GM18867 (cell line): ENCODE measurements around the gene FN3K.
A peak's percentile ranks its signal among the peaks of the same experiment; 100 is the strongest.
"Not testable (repeated sequence)": the region's sequence is repeated elsewhere in the genome, so short reads cannot be mapped to it uniquely, and the experiment has no call there.

Source experiments
- ATAC-seq: cut with Tn5 transposase; IDR thresholded peaks from one replicate; pipeline ENCODE4 v1.9.1; 2021; ENCODE audit warnings: mild to moderate bottlenecking, moderate library complexity; ENCODE audit not compliant: unreplicated experiment

Gene FN3K

DNA sequence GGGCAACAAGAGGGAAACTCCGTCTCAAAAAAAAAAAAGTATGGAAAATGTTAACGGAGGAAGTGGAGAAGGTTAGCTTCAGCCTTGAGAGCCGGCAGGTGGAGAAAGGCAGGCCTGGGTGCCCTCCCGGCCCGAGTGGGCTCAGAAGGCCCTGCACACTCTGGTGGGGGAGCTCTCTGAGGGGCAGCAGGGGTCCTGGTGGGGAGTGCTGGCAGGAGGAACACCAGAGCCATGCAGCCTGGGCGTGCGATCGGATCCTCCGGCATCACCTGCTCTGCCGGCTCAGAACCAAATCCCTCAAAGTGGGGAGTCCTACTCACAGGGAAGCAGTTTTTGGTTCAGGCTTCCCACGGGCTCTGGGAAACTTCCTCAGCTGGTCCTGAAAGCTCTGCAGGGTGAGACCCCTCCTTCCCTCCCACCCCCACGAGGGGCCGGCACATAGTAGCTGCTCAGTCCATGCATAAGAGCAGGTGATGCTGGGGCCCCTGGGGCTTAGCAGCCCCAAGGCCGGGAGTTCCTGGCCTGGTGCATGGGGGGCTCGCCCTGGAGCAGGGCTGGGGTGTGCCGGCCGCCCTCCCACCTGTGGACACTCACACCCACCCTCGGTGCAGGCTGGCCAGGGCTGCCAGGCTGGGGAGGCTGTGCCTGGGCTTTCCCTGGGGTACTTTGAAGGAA, 1.2 kb downstream of the FN3K start:
- ATAC-seq: no peak

DNA sequence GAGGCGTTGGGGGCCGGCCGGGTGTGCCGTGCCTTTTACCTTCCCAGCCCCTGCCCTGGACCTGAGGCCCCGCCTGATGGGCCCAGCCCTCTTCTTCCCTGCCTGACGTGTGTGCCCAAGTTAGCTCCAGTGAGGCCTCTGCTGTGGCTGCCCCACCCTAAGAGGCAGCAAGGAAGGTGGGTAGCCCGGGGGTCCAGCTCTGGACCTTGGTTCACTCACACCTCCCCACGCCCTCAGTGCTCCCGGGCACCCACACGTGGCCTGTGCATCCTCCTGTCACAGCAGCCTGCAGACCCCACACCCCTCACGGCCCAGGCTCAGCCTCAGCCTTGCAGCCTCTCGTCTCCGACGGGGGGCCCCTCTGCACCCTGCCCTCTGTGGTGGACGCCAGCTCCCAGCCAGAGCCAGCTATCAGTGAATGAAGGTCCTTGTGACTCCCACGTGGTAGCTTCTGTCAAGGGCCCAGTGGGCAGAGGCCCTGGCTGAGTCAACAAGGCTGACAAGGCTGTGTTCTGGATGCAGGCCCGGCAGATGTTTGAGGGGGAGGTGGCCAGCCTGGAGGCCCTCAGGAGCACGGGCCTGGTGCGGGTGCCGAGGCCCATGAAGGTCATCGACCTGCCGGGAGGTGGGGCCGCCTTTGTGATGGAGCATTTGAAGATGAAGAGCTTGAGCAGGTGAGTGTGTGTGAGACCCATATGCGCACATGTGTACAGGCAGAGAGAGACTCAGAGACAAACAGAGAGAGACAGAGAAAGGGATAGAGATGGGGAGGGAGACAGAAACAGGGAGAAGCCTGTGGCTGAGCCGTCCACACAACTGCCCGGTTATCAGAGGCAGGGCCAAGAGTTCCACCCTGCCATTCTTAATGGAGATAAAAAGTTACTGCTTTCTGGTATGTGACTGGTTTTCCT, 2.8 kb downstream of the FN3K start:
- no peak for ATAC-seq

DNA sequence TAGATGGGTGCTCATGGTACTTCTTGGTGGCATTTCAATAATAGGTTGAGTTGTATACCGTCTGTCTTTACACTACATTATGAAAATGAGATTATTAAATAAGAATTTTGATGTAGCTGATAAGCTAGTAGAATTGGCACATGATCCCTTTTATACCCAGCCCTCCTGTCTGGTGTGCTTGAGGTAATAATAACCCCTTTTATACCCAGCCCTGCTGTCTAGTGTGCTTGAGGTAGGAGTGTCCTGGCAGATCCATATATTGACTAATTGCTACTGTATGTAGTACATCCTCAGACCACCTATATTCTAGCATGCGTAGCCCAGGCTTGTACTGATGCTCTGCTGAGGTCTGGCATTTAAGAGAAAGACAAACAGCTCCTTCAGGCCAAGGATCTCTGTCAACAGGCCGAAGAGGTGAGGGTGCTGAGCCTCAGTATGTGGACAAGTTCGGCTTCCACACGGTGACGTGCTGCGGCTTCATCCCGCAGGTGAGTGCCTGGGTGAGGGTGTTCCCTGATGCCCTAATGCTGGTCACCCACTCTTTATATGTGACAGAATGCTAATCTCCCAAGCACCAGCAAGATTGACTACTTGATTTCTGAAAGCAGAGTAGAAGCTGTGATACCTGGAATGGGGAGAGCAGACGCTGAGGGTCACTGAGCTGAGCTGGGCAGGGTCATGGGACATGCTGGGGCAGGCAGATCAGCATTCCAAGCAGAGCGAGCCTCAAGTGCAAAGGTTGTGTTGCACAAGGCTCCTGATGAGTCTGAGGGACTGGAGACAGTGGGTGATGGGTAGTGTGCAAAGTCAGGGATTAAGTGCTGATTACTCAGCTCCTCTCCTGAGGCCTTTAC, 5.7 kb downstream of the FN3K start:
- no peak for ATAC-seq

DNA sequence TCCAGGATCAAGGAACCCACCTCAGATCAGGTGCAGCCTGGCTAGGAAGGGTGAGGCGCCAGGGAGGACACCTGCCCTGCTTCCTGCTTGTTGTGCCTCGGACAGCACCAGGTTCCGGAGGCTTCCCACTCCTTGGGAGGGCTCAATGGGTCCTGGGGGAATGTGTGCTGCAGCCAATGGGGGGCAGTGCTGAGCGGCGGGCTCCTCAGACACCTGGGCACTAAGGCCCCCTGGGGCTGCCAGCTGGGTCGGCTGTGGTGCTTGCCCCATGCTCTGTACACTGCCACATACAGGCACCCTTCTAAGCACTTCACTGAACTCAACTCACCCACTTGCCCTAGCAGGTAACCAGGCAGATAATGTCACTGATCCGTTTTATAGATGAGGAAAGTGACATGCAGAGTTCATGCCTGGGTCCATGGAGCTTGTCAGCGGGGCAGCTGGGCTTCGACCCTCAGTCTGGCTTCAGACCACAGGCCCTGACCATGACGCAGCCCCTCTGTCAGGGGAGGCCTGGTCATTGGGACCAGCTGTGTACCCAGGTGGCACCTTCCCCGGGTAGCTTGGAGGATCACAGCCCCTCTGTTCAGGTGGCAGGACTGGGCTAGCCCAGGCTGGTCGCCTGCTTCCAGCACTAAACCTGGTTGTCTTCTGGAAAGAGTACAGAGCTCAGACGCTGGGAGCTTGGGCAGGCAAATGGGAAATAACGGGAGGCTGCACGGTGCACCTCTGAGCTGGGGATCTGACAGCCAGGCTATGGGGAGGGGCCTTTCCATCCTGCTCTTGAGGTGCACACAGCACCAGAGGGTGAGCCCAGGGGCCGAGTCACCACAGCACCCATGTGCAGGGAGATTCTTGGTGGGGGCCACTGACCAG, 8.2 kb downstream of the FN3K start:
- no peak for ATAC-seq

DNA sequence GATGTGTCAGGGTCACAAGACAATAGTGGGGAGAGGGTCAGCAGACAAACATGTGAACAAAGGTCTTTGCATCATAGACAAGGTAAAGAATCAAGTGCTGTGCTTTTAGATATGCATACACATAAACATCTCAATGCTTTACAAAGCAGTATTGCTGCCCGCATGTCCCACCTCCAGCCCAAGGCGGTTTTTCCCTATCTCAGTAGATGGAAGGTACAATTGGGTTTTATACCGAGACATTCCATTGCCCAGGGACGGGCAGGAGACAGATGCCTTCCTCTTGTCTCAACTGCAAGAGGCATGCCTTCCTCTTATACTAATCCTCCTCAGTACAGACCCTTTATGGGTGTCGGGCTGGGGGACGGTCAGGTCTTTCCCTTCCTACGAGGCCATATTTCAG, 9.3 kb downstream of the FN3K start:
- not testable (repeated sequence) for ATAC-seq

DNA sequence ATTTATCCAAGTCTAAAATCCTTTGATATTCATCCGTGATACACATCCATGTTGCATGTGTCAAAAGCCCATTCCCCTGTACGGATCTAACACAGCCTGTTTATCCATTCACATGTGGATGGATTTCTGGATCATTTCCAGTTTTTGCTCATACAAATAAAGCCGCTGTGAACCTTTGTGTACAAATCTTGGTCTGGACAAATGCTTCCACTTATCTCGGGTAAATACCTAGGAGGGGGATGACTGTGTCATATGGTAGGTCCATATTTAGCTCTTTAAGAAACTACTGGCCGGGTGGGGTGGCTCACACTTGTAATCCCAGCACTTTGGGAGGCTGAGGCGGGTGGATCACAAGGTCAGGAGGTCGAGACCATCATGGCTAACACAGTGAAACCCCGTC, 10.1 kb downstream of the FN3K start:
- no peak for ATAC-seq

DNA sequence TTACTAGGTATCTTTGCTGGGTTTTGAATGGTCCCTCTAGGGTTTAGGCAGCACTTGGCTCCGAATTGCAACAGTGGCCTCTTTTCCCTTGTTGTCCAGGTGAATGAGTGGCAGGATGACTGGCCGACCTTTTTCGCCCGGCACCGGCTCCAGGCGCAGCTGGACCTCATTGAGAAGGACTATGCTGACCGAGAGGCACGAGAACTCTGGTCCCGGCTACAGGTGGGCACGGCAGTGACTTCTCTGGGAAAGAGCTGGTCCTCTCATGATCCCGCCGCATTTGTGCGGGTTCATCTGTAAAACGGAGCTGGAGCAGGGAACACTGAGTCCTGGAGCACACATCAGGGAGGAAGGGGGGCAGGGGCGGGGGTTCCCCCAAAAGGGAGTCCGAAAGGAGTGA, 13.3 kb downstream of the FN3K start:
- no peak for ATAC-seq

DNA sequence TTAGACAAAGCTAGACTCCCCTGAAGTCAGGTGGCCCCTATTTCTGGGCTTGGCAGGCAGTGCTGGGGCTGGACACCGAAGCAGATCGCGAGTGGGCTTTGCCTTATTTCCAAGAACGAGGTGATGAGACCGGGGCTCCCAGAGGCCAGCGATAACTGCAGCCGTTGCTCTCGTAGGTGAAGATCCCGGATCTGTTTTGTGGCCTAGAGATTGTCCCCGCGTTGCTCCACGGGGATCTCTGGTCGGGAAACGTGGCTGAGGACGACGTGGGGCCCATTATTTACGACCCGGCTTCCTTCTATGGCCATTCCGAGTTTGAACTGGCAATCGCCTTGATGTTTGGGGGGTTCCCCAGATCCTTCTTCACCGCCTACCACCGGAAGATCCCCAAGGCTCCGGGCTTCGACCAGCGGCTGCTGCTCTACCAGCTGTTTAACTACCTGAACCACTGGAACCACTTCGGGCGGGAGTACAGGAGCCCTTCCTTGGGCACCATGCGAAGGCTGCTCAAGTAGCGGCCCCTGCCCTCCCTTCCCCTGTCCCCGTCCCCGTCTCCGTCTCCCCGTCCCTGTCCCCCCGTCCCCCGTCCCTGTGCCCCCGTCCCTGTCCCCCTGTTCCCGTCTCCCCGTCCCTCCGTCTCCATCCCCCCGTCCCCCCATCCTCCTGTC, 15.0 kb downstream of the FN3K start:
- no peak for ATAC-seq

DNA sequence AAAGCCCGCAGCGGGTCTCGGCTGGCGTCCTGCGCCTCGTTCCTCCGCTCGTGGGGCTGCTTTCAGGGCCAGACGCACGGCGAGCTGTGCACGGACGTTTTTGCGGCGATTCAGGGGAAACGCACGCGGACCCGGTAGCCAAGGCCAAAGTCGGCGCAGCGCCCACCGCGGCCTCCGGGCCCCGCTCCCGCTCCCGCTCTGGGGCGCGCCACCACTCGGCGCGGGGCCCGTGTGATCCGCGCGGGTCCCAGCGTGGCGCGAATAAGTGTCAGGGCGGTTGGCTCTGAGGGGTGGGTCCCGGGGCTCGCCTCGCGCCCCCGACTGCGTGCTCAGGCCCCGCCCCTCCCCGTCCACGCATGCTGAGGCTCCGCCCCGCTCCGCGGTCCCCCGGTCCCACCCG, 15.8 kb downstream of the FN3K start:
- ATAC-seq: no peak

DNA sequence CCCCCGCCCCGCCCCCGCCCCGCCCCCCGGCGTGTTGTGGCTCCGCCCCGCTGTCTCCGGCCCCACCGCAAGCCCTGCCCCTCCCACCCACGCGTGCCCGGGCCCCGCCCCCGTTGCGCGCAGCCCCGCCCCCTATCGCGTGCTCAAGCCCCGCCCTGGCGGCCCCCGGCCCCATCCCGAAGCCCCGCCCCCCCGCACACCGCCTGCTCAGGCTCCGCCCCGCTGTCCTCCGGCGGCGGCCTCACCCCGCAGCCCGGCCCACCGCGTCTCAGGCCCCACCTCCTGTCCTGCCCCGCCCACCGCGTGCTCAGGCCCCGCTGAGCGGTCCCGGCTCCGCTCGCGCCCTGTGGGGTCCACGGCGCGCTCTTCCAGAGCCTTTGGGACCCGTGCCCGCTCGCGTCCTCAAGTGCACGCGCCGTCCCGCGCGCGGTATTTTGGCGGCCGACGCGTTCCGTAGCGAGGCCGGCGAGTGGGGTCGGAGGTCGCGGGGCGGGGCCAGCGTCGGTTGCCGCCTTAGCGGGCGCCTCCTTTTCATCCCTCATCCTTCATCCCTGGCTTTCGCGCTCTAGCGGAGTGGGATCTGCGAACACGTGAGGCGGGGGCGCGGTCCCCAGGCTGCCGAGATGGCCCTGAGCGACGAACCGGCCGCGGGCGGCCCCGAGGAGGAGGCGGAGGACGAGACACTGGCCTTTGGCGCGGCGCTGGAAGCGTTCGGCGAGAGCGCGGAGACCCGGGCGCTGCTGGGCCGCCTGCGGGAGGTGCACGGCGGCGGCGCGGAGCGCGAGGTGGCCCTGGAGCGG, 16.4 kb downstream of the FN3K start, which contains the start of gene TBCD:
TBCD (plus strand) TSS at position 495 of the 800 bp plus-strand sequence; CDS start at position 624, 129 bp downstream.
- peak; percentile 78 for ATAC-seq

DNA sequence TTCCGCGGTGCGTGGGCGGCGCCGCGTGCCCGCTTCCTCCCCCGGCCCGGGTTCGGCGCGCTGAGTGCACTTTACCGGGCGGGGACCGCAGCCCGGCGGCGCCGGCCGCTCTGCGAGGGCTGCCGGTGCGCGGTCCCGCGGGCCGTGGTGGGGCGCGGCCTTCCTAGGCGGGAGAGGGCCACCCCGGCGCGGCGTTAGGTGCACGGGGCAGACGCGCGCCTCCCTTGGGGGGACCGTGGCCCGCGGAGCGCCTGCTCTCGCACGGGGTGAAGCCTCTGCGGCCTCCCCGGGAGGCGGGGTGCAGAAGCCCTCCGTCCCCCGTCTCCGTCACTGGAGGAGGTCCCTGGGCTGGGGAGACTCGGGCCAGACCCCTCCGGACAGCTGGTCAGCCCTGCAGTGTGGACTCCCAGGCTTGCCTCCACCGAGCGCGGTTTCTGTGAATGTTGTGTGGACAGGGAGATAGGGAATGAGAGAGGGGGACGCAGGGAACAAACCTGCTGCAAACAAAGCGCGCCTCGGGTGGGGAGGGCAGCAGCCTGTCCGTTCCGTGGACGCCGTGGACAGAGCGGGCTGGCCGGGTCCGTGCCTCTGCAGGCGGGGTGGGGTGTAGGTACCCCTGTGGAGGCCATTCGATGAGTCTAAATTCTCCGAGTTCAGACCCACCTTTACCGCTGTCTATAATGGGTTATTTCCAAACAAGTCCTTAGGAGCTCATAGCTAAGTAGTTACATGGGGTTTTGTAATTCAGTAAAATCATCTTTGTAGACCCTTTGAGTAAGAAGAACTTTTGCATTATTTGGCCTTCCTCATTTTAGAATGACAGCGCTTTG, 17.2 kb downstream of the FN3K start:
- peak; percentile 27 for ATAC-seq

DNA sequence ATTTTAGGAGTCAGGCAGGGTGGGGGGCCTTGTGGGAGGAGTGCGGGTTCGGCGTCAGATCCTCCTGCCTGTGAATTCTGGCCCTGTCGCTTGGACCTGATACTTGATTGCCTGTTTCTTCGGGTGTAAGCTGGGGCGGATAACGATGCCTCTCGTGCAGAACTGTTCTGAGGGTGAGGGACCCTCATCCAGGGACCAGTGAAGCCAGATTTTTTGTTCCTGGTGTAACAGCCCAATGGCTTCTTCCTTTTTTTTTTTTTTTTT, 17.7 kb downstream of the FN3K start:
- ATAC-seq: no peak

DNA sequence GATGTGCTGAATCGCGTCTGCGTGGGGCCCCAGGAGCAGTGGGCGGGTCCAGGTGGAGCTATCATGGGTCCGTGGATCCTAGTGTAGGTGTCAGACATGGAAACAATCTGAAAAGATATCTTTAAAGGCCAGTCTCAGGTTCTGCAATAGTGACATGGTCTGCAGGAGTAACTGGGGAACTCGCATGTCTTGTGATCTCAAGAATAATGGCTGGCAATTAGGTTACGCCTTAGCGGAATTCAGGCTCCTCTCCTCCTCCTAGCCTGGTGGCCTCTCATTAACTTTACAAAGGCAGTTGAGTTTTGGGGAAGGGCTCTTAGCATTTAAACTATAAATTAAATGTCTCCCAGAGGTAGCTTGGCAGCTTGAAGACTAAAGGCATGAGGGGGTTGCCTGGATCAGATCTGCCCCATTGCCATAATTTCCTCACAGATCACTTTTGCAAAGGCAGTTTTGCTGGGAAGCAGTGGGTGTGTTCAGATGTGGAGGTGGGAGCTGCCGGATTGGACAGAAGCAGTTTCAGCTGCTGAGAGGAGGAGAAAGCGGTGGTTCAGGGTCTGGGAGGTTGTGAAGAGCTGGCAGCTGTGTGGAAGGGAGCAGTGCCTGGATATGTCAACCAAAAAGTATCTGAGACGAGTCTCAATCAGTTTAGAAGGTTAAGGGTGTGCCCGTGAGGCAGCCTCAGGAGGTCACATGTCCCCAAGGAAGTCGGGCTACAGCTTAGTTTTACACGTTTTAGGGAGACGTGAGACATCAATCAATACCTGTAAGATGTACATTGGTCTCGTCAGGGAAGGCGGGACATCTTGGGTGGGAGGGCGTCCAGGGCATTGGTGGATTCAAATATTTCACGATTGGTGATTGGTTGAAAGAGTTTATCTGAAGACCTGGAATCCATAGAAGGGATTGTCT, 19.1 kb downstream of the FN3K start:
- ATAC-seq: no peak

DNA sequence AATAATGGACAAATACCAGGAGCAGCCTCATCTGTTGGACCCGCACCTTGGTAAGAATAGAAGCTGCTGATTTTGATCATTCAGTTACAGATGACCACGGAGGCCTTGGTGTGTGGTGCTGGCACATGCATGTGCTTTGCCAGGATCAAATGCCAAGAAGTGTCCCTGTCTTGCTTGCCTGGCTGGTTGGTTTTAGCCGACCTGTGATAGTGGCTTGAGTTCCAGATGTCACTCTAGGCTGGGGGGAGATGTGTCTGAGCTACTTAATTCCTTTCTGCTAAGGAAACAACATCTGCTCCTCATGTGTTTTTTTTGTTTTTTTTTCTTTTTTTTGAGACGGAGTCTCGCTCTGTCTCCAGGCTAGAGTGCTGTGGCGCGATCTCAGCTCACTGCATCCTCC, 20.8 kb downstream of the FN3K start:
- no peak for ATAC-seq

DNA sequence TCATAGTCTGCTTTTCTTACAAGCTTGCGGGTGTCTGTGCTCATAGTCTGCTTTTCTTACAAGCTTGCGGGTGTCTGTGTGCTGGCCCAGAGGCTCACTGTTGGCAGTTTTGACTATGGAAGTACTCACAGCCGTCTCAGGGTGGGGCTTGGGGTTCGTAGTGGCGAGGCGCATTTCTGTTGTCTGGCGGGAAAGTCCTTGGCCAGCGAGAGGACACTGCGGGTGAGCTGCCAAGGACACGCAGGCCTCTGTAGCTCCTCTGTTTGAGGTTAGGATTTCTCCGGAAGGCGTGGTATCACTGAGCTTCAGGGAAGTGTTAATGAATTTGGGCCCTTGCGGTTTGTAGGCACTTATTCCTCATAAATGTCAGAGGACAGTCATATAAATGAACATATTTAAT, 30.0 kb downstream of the FN3K start:
- no peak for ATAC-seq

DNA sequence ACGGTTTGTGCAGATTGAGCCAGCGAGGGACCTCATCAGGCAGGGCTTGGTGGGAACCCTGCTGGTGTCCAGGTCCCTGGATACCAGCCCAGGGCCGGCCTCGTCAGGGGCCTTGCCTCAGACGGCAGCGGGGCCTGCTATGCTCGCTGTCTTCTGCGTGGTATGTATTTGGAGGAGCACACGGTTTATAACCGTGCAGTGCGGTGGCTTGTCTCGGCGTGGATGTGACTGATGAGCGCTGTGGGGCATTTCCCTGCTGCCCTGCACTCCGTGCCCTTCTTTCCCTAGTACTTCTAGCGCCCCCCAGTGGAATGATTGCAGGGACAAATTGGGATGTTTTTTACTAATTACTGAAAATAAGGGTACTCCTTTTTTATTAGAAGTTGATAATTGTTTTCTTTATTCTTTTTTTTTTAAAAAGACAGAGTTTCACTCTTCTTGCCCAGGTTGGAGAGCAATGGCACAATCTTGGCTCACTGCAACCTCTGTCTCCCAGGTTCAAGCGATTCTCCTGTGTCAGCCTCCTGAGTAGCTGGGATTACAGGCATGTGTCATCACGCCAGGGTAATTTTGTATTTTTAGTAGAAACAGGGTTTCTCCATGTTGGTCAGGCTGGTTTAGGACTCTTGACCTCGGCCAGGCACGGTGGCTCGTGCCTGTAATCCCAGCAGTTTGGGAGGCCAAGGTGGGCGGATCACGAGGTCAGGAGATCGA, 31.8 kb downstream of the FN3K start:
- ATAC-seq: no peak

DNA sequence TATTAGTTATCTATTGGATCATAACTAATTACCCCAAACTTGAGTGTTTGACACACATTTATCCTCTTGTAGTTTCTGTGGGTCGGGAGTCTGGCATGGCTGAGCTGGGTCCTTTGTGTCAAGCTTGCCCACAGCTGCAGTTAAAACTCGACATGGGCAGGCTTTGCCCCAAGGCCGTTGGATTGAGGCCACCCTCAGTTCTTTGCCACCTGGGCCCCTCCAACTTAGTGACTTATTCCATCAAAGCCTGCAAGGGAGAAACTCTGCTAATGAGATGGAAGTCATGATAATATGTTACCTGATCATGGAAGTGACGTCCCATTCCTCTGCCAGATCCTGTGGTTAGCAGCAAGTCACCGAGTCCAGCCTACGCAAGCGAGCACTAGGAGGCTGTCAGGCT, 33.6 kb downstream of the FN3K start:
- ATAC-seq: no peak
